ENCODE data around the gene ALG10. TPM values are rescaled to one million over a fixed set of nuclear protein-coding genes. Genes with fewer than 3 reads are reported as not detected.

Gene ALG10
- total RNA-seq, 1 experiment from 2014 or later: 9.6 TPM

DNA sequence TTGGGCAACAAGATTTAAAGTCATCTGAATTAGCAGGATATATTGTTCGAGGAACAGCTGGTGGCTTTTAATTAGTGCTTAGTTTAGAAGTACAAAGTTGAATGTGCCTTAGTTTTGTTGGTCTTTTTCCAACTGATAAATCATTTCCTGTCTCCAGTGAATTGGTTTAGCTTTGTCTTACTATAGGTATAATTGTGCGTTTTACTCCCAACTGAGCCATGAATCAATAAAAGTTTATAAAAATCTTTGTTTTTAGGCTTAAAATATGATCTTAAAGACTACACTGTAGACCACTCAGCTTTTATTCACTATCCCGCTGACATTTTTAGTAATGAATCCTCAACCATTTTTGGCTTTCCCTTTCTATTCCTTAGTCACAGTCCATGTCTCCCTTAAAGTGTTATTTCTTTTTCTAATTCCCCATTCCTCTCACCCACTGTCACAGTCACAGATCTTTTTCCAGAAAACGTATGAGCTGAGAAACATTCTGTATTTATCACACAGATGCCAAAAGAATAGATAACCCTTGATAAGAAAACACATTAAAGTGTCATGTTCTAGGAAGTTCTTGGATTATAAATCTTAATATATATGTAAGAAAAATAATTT is 34.0 kb upstream of the ALG10 start (continued):
- TF ChIP-seq, protein P1, sequence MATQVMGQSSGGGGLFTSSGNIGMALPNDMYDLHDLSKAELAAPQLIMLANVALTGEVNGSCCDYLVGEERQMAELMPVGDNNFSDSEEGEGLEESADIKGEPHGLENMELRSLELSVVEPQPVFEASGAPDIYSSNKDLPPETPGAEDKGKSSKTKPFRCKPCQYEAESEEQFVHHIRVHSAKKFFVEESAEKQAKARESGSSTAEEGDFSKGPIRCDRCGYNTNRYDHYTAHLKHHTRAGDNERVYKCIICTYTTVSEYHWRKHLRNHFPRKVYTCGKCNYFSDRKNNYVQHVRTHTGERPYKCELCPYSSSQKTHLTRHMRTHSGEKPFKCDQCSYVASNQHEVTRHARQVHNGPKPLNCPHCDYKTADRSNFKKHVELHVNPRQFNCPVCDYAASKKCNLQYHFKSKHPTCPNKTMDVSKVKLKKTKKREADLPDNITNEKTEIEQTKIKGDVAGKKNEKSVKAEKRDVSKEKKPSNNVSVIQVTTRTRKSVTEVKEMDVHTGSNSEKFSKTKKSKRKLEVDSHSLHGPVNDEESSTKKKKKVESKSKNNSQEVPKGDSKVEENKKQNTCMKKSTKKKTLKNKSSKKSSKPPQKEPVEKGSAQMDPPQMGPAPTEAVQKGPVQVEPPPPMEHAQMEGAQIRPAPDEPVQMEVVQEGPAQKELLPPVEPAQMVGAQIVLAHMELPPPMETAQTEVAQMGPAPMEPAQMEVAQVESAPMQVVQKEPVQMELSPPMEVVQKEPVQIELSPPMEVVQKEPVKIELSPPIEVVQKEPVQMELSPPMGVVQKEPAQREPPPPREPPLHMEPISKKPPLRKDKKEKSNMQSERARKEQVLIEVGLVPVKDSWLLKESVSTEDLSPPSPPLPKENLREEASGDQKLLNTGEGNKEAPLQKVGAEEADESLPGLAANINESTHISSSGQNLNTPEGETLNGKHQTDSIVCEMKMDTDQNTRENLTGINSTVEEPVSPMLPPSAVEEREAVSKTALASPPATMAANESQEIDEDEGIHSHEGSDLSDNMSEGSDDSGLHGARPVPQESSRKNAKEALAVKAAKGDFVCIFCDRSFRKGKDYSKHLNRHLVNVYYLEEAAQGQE (IDR thresholded peaks at IDR 0.05; ENCODE audit: low read depth): no peak
- TF ChIP-seq ELF1 (IDR thresholded peaks at IDR 0.05; ENCODE audit: borderline replicate concordance, low read depth): no peak
- TF ChIP-seq SIN3A (IDR thresholded peaks at IDR 0.05; ENCODE audit: low read depth): no peak
- TF ChIP-seq, protein P2, sequence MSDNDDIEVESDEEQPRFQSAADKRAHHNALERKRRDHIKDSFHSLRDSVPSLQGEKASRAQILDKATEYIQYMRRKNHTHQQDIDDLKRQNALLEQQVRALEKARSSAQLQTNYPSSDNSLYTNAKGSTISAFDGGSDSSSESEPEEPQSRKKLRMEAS (IDR thresholded peaks at IDR 0.05): no peak
- TF ChIP-seq SRF (IDR thresholded peaks at IDR 0.05; ENCODE audit: low read depth): no peak
- TF ChIP-seq FOSL1 (IDR thresholded peaks at IDR 0.05; ENCODE audit: low read depth): no peak
- TF ChIP-seq EGR1 (IDR thresholded peaks at IDR 0.05; ENCODE audit: low read depth): no peak
- TF ChIP-seq POLR2A (IDR thresholded peaks at IDR 0.05; ENCODE audit: borderline replicate concordance, extremely low read depth, insufficient read depth, insufficient read length): no peak
- no peak for TF ChIP-seq POLR2AphosphoS5 (IDR thresholded peaks at IDR 0.05; ENCODE audit: low read depth, low read length)
- TF ChIP-seq, protein P3, sequence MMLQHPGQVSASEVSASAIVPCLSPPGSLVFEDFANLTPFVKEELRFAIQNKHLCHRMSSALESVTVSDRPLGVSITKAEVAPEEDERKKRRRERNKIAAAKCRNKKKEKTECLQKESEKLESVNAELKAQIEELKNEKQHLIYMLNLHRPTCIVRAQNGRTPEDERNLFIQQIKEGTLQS (IDR thresholded peaks at IDR 0.05): no peak
- no peak for TF ChIP-seq RAD21 (IDR thresholded peaks at IDR 0.05; ENCODE audit: low read depth)
- no peak for TF ChIP-seq SP1 (IDR thresholded peaks at IDR 0.05; ENCODE audit: low read depth)

DNA sequence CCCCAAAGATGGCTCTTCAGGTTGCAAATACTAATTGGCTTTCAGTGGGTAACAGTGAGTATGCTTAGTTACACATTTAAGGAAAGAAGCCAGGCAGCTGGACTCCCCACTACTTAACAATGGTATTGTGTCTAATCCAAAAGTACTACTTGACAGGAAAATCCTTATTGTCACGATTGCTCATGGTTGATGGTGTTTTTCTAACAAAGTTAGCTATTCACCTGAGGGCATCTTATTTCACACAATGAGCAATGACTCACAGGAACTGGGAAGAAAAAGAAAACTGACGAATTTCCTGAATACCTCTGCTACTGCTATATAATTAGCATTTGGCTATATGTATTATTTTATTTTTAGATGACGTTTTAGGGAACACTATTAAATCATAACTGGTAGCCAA is 33.4 kb upstream of the ALG10 start:
- Histone ChIP-seq H3K79me2 (ENCODE audit: insufficient read depth, low read length) (no peaks in the 10 kb centered on the region), H3K4me3 (replicated peaks in 1 of 2; ENCODE audit: low read depth in 1 of 2, low read length in 2 of 2) (no peak overlapping the region), H4K20me1 (ENCODE audit: insufficient read depth) (no peaks in the 10 kb centered on the region), H3K27me3 (ENCODE audit: insufficient read depth, low read length) (no peaks in the 10 kb centered on the region), H3K36me3 (ENCODE audit: control insufficient read depth in 1 of 2, insufficient read depth in 2 of 2, low read length in 2 of 2) (no peaks in the 10 kb centered on the region), H3K9me3 (ENCODE audit: control insufficient read depth in 1 of 2, insufficient read depth in 1 of 2, low read depth in 1 of 2, low read length in 2 of 2) (no peaks in the 10 kb centered on the region), H3K4me2 (ENCODE audit: low read length) (no peak overlapping the region), H3K27ac (ENCODE audit: low read depth, low read length) (no peak overlapping the region), H2AFZ (ENCODE audit: low read depth, low read length, poor library complexity, severe bottlenecking) (no peak overlapping the region), H3K4me1 (ENCODE audit: control insufficient read depth in 1 of 2, insufficient read depth in 2 of 2, low read length in 2 of 2) (no peaks in the 10 kb centered on the region), H3K9ac (ENCODE audit: low read length) (no peak overlapping the region), H3K9me2 (ENCODE audit: insufficient read depth) (no peaks in the 10 kb centered on the region)
- ChIA-PET RAD21 (ENCODE audit: low non-redundant PET in 1 of 2, low total read pairs in 2 of 2, uncharacterized antibody in 2 of 2, unreplicated experiment in 2 of 2) (no interaction called here), CTCF (no interaction called here), POLR2A (no interaction called here)
- no TSS peak for BruUV-seq (replicated peaks)
- ATAC-seq (no peak), DNase-seq (ENCODE audit: low read depth, low spot score) (no peak)
- intact Hi-C loops (cut with micrococcal nuclease): no loop called here
- TF ChIP-seq JUND (IDR thresholded peaks at IDR 0.05) (no peak), CEBPB (IDR thresholded peaks at IDR 0.05; ENCODE audit: low read depth) (no peak), CBX3 (IDR thresholded peaks at IDR 0.05; ENCODE audit: low read depth) (no peak), EZH2phosphoT487 (IDR thresholded peaks at IDR 0.05; ENCODE audit: borderline replicate concordance) (no peak), EZH2 (IDR thresholded peaks at IDR 0.05) (no peak), ELF1 (IDR thresholded peaks at IDR 0.05; ENCODE audit: borderline replicate concordance, low read depth) (no peak), SRF (IDR thresholded peaks at IDR 0.05; ENCODE audit: low read depth) (no peak), POLR2AphosphoS5 (IDR thresholded peaks at IDR 0.05; ENCODE audit: low read depth, low read length) (no peak), EGR1 (IDR thresholded peaks at IDR 0.05; ENCODE audit: low read depth) (no peak), SIN3A (IDR thresholded peaks at IDR 0.05; ENCODE audit: low read depth) (no peak)
- TF ChIP-seq, protein P4, sequence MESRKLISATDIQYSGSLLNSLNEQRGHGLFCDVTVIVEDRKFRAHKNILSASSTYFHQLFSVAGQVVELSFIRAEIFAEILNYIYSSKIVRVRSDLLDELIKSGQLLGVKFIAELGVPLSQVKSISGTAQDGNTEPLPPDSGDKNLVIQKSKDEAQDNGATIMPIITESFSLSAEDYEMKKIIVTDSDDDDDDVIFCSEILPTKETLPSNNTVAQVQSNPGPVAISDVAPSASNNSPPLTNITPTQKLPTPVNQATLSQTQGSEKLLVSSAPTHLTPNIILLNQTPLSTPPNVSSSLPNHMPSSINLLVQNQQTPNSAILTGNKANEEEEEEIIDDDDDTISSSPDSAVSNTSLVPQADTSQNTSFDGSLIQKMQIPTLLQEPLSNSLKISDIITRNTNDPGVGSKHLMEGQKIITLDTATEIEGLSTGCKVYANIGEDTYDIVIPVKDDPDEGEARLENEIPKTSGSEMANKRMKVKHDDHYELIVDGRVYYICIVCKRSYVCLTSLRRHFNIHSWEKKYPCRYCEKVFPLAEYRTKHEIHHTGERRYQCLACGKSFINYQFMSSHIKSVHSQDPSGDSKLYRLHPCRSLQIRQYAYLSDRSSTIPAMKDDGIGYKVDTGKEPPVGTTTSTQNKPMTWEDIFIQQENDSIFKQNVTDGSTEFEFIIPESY (IDR thresholded peaks at IDR 0.05; ENCODE audit: extremely low read depth, insufficient replicate concordance, low read length): no peak
- TF ChIP-seq, protein P5, sequence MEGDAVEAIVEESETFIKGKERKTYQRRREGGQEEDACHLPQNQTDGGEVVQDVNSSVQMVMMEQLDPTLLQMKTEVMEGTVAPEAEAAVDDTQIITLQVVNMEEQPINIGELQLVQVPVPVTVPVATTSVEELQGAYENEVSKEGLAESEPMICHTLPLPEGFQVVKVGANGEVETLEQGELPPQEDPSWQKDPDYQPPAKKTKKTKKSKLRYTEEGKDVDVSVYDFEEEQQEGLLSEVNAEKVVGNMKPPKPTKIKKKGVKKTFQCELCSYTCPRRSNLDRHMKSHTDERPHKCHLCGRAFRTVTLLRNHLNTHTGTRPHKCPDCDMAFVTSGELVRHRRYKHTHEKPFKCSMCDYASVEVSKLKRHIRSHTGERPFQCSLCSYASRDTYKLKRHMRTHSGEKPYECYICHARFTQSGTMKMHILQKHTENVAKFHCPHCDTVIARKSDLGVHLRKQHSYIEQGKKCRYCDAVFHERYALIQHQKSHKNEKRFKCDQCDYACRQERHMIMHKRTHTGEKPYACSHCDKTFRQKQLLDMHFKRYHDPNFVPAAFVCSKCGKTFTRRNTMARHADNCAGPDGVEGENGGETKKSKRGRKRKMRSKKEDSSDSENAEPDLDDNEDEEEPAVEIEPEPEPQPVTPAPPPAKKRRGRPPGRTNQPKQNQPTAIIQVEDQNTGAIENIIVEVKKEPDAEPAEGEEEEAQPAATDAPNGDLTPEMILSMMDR (IDR thresholded peaks at IDR 0.05 in 2 of 3, conservative IDR thresholded peaks at IDR 0.05 in 1 of 3; ENCODE audit: borderline replicate concordance in 1 of 3, insufficient read depth in 1 of 3, low read depth in 2 of 3, low read length in 2 of 3): no peak
